GM19025 (cell line): ENCODE results near the gene WDTC1.
"Not testable (repeated sequence)": the region's sequence is repeated elsewhere in the genome, so short reads cannot be mapped to it uniquely, and the experiment has no call there.

Source experiments
- ATAC-seq: cut with Tn5 transposase; IDR thresholded peaks from one replicate; pipeline ENCODE4 v1.9.1; 2021; ENCODE audit warnings: mild to moderate bottlenecking, low read depth, moderate library complexity; ENCODE audit not compliant: unreplicated experiment

WDTC1 gene

DNA sequence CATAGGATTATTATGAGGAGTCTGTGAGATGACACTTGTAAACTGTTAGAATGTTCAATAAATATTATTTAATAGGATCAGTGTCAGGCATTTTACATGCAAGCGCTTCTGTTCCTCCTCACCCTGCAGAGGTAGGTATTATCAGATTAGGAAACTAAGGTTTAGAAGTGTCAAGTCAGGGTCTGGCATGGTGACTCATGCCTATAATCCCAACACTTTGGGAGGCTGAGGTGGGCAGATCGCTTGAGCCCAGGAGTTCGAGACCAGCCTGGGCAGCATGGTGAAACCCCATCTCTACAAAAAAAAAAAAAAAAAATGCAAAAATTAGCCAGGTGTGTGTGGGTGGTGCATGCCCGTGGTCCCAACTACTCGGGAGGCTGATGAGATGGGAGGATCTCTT lies 9.2 kb downstream of the WDTC1 start:
- not testable (repeated sequence) for ATAC-seq

DNA sequence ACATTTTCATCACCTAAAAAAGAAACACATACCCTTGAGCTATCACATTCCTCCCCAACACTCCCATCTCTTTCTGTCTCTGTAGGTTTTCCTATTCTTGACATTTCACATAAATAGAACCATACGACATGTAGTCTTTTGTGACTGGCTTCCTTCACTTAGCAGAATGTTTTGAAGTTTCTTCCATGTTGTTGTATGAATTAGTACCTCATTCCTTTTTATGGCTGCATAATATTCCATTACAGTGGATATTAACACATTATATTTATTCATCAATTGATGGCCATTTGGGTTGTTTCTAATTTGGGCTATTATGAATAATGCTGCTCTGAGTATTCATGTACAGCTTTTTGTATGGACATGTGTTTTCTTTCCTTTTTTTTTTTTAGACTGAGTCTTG lies 11.8 kb downstream of the WDTC1 start:
- no peak for ATAC-seq

DNA sequence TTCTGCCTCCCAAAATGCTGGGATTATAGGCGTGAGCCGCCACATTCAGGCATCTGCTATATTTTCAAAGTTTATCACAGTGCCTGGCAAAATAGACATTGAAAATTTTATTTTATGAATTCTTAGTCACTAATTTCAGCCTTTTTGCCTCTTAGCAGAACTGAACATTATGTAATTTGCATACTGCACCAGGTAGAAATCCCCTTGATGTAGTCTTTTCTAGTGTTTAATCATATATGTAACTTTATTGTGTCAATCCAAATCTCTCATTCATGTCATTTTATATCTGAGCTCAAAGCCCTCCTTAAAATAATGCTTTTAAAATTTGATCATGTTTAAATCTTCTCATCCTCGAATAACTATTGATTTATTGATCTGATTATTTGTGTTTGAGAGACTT lies 19.2 kb downstream of the WDTC1 start:
- no peak for ATAC-seq

DNA sequence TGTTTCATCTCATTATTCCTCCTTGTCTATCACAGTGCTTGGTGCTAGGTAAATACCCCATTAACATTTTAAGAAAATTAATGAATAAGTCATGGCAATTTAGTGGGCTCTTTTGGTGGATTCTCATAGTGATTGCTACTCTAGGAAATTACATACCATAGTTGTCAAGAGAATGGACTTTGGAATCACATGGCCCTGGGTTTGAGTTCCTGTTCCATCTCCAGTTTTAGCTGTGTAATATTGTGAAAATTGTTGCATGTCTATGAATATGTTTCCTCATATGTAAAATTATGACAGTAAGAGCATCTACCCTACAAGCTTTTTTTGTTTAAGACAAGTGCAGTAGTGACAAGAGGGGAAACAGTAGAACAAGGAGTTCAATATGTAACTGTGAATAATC lies 20.7 kb downstream of the WDTC1 start:
- ATAC-seq = no peak

DNA sequence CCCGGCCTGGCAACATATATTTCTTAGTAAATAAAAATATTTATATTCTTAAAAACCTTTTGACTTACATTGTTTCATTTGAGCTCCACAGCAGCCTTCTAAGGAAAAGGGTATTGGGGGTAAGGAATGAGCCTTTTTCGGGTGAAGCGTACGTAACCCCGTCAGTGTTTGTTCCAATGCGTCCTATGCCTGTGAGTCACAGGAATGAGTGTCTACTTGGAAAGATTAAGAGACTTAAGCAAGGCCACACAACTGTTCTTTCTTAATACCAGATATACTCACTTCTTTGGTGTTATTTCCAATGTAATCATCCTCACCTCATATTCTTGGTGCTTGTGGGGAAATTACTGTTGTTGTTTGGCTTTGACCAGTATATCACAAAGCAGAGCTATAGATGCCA lies 22.7 kb downstream of the WDTC1 start:
- no peak for ATAC-seq

DNA sequence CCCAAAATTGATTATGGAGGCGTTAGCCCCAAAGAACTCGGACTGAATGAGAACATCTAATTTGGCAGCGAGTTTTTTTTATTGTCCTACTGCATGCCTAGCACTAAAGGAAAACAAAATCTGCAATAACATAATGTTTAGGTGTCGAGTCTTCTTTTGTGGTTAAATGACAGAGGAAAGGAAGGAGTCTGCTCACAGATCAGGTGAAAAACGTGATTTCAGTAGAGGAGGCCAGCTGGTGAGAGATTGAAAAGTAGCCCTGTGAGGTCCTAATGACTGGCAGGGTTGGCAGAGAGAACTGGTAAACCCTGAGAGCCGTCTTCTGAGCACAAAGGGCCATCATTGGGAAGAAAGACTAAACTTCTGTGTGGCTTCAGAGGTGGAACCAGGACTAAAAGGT lies 24.2 kb downstream of the WDTC1 start:
- no peak for ATAC-seq

DNA sequence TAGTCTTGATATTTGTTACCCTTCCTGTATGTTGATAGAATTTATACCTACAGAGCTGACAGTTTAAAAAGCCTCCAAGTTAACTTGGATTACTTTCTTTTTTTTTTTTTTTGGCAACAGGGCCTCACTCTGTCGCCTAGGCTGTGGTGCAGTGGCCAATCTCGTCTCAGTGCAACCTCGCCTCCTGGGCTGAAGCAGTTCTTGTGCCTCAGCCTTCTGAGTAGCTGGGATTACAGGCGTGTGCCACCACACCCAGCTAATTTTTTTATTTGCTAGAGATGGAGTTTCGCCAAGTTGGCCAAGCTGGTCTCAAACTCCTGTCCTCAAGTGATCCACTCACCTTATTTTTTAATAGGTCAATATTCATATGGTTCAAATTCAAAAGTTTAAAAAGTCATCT lies 32.7 kb downstream of the WDTC1 start:
- ATAC-seq = no peak

DNA sequence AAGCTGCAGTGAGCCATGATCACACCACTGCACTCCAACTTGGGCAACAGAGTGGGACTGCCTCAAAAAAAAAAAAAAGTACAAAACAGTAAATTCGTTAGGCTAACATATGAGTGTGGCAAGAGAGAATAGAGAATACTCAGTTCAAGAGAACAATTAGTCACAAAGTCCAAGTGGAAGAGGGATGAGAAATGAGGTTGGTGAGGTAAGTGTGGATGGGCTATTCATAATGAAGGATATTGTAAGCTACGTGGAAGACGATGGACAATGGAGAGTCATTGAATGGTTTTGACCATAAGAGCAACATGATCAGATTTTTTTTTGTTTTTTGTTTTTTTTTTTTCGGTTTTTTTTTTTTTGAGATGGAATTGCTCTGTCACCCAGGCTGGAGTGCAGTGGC lies 34.8 kb downstream of the WDTC1 start:
- no peak for ATAC-seq

DNA sequence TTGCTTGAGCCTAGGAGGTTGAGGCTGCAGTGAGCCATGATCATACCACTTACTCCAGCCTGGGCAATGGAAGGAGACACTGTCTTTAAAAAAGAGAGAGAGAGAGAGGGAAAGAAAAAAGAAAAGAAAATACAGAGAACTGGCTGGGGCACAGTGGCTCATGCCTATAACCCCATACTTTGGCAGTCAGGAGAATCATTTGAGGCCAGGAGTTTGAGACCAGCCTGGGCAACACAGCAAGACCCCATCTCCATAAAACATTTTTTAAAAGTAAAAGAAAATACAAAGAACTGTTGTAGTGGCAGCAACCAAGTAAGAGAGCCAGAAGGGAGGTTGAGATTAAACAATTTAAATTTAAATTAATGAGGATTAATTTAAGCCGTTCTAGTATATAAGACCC lies 39.8 kb downstream of the WDTC1 start:
- ATAC-seq = no peak

DNA sequence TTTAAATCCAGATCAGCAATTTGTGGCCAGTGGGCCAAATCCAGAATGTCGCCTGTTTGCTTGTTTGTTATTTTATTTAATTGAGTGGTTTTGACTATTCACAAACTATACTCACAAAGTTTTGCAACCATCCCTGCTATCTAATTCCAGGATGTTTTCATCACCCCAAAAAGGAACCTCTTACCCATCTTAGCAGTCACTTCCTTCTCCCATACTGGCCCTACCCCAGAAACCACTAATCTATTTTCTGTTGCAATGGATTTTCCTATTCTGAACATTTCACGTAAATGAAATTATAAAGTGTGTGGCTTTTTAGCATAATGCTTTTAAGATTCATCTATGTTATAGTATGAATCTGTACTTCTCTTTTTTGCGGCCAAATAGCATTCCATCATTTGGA lies 41.3 kb downstream of the WDTC1 start:
- no peak for ATAC-seq

DNA sequence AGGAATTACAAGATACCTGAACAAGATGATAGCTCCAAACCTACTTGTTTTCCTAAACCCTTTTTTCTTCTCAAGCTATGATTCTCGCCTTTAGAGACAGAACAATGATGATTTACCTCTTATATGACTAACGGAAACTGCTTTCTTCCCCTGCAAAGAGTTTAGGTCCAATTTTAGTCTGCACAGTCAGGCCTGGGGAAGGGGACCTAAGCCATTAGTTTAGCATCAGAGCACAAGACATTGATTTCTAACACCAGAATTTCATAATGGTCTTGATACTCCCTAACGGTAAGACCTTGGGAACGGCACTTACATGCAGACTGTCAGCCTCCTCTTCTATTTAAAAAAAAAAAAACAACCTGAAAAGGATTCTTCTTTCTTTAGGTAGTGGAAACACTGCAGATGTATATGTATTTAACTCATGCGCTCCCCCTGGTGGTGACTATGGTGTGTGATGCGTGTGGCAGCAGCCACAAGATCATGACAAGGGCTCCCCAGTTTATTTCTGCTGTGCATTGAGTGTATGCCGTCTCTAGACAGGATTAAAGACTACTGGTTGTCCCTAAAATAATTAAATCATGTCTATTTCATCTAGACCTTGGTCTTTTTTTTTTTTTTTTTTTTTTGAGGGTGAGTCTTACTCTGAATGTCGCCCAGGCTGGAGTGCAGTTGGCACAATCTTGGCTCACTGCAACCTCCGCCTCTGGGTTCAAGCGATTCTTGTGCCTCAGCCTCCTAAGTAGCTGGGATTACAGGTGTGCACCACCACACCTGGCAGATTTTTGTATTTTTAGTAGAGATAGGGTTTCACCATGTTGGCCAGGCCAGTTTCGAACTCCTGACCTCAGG lies 50.2 kb downstream of the WDTC1 start:
- ATAC-seq = no peak

DNA sequence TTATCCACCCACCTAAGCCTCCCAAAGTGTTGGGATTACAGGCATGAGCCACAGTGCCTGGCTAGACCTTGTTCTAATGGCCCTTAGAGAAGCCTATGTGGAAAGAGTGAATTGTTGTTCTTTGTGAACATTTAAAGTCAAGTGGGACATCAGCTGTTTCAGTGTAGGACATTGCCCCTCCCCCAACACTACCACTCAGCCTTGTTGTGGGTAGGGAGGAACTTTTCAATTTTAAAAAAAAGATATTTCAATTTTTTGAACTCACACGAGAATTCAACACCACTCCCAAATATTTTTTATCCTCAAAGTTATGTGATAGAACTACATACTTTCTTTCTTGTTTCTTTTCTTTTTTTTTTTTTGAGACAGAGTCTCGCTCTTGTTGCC lies 50.8 kb downstream of the WDTC1 start:
- no peak for ATAC-seq

DNA sequence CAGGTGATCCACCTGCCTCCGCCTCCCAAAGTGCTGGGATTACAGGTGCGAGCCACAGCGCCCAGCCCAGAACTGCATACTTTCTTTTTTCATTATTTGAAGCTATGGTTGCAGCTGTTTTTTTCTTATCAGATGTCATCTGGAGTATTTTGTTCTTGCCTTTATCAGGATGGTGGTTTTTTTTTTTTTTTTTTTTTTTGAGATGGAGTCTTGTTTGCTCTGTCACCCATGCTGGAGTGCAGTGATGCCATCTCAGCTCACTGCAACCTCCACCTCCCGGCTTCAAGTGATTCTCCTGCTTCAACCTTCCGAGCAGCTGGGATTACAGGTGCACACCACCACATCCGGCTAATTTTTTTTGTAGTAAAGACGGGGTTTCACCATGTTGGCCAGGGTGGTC lies 51.4 kb downstream of the WDTC1 start:
- ATAC-seq = not testable (repeated sequence)

DNA sequence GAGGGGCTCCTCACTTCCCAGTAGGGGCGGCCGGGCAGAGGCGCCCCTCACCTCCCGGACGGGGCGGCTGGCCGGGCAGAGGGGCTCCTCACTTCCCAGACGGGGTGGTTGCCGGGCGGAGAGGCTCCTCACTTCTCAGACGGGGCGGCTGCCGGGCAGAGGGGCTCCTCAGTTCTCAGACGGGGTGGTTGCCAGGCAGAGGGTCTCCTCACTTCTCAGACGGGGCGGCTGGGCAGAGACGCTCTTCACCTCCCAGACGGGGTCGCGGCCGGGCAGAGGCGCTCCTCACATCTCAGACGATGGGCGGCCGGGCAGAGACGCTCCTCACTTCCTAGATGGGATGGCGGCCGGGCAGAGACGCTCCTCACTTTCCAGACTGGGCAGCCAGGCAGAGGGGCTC lies 54.7 kb downstream of the WDTC1 start:
- ATAC-seq = not testable (repeated sequence)

DNA sequence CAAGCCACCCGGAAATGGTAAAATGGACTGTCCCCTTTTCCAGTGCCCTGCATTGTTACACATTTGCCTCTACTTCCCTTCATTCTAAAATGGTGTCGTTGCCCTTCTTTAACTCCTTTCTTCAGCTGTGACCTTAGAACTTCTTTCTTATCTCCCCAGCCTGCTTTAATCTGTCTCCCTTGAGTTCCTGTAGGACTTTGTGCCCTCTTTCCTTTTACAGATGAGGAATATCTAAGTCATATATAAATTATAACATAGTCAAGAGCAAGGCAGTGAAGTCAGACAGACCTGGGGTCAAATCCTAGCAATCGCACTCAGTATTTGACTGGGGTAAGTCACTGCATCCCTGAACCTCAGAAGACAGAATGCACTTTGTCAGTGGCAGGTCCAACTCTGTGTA lies 56.1 kb downstream of the WDTC1 start:
- no peak for ATAC-seq

DNA sequence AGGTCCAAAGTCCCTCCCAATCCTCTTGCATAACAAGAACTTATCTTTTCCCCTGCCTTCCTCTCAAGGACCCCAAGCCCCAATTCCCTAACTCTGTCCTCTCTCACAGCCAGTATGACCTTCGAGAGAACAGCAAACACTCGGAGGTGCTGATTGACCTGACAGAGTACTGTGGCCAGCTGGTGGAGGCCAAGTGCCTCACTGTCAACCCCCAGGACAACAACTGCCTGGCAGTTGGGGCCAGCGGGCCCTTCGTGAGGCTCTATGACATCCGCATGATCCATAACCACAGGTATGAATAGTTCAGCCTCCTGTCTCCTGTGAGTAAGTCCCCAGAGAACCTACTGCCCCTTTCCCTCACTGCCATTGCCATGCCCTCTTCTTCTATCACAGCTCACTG lies 57.7 kb downstream of the WDTC1 start:
- no peak for ATAC-seq

DNA sequence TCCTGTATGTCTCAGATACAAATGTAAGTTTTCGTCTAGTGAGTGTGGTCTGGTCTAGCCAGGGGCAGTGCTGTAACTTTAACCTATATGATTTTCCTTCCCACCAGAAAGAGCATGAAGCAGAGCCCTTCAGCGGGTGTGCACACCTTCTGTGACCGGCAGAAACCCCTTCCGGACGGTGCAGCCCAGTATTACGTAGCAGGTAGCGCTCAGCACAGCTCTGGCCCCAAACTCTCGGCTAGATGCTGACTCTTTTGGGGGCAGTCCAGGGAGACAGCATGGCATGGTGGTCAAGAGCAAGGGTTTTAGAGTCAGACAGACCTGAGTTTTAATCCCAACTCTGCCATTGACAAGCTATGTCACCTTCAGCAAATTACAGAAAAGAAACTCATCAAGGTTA lies 59.5 kb downstream of the WDTC1 start:
- no peak for ATAC-seq

DNA sequence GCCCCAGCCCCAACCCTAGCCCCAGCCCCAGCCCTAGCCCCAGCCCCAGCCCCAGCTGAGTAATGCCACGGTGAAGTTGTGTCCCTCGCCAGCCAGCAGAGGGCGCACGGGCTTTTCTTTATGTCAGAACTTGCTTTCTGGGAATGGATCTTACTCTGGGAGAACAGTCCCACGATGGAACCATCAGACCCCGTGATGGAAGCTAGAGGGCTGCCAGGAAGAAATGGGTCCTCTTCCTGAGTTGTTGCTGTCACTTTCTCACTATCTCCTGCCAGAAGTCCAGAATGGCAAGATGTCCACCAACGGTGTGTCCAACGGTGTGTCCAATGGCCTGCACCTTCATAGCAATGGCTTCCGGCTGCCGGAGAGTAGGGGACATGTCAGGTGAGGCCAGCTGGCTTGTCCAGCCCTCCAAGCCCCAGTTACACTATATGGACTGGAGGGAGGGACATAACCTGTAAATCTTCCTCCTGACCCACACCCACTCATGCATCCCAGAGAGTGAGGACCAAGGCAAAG lies 62.4 kb downstream of the WDTC1 start:
- ATAC-seq = no peak

DNA sequence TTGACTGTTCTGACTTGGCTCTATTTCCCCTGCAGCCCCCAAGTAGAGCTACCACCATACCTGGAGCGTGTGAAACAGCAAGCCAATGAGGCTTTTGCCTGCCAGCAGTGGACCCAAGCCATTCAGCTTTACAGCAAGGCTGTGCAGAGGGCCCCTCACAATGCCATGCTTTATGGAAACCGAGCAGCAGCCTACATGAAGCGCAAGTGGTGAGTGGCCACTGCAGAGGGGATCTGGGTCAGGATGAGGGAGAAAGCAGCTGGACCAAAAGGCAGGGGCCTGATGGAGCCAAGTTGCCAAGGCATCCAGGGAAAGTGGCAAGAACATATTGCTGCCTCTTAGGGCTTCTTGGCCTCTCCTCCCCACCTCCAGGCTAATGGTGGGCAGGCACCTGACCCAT lies 63.5 kb downstream of the WDTC1 start:
- ATAC-seq = no peak

DNA sequence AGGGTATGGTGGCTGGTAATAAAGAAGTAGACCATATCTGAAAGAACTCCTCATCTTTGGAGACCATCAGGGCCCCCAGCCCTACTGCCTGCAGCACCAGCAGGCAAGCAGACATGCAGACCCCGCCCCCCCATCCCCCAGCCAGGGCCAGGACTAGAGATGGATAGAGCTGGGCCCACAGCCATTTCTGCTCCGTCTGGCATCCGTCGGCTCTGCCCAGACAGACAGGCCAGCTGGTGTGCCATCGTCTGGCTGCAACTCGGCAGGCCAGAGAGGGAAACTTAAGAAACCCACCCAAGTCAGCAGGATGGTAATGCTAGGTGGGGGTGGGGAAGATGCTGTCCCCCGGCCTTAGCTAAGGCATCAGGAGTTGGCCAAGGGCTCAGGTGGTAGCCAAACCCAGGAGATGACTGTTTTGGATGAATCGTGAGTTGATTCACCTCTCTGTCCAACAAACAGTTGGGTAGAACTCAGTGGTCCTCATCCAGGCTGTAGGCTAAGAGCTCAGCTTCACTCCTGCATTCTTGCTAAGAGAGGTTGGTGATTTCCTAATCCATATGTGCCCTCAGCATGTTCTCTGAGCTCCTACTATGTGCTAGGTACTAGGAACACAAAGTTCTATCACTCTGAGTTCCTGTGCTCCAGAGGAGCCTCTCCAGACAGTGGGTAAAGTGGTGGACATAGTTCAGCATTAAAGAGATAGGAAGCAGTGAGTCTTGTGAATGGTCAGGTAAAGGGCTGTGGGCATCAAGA lies 64.4 kb downstream of the WDTC1 start:
- no peak for ATAC-seq

DNA sequence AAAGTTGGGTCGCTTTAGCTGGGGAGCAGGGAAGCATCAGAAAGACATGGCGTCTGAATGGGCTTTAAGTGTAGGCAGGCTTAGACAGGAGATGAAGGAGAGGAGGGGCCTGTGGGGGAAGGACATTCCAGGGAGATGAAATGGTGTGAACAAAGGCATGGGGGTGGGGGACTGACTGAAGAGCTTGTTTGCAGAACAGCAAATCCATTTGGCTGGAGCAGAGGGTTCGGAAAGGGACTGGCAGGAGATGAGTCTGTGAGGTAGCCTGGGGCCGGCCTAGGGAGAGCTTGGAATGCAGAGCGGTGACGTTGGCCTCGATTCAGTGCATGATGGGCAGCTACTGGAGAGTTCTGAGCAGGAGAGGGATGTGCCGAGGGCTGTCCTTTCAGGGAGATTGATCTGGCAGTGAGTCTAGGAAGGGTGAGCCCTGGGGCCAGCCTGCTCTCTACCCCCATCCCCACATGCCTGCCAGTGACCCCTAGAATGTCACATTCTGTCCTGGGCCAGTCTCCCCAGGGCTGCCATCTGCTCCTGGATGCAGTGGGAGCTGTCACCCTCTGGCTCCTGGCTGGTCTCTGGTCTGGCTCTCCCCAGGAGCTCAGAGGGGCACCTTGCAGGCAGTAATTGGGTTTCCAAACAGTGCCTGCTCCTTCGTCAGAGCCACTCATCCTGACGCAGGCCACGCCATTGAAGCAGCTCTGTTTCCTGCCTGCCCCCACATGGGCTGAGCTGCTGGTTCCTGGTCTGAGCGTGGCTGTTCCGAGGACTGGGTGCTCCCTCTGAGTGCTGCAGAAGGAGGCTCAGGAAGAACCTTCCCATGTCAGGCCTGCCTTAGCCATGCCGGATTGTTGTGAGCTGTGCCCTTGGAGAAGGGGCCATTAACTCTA lies 65.2 kb downstream of the WDTC1 start:
- ATAC-seq = no peak
